ENCODE data around the gene NTN4.
A peak's percentile ranks its signal among the peaks of the same experiment; 100 is the strongest.
"Not testable (repeated sequence)": the region's sequence is repeated elsewhere in the genome, so short reads cannot be mapped to it uniquely, and the experiment has no call there.

Gene NTN4

GRCh38 chr12:95623554-95624170, 166.9 kb downstream of the NTN4 start:
- peak; percentile 62 for DNase-seq (ENCODE audit: low spot score)

GRCh38 chr12:95622879-95623278, 167.7 kb downstream of the NTN4 start:
- DNase-seq (ENCODE audit: low spot score): no peak

GRCh38 chr12:95621725-95622124, 168.8 kb downstream of the NTN4 start:
- no peak for DNase-seq (ENCODE audit: low spot score)

GRCh38 chr12:95620171-95620570, 170.4 kb downstream of the NTN4 start:
- DNase-seq (ENCODE audit: low spot score): no peak

- not testable (repeated sequence) for DNase-seq (ENCODE audit: low spot score)
Observed at GRCh38 chr12:95616470-95616869, 174.1 kb downstream of the NTN4 start.

- DNase-seq (ENCODE audit: low spot score): no peak
Observed at GRCh38 chr12:95615749-95616148, 174.8 kb downstream of the NTN4 start.

- DNase-seq (ENCODE audit: low spot score): no peak
Observed at GRCh38 chr12:95614390-95614982, 176.1 kb downstream of the NTN4 start.

GRCh38 chr12:95613021-95613420, 177.5 kb downstream of the NTN4 start:
- no peak for DNase-seq (ENCODE audit: low spot score)

- no peak for DNase-seq (ENCODE audit: low spot score)
Observed at GRCh38 chr12:95611676-95612309, 178.8 kb downstream of the NTN4 start.

GRCh38 chr12:95608252-95609033, 182.1 kb downstream of the NTN4 start:
- peak; percentile 14 for DNase-seq (ENCODE audit: low spot score)

Data from RKO (cell line).